PC-9 (cell line): ENCODE data around the gene RHO. TPM values are rescaled to one million over a fixed set of nuclear protein-coding genes. Genes with fewer than 3 reads are reported as not detected.
"Not testable (repeated sequence)": the region's sequence is repeated elsewhere in the genome, so short reads cannot be mapped to it uniquely, and the experiment has no call there.

Experiments used
- BruUV-seq: library from RNA; stranded (reverse); fragments of 400-500 nt; replicated peaks from 2 replicates; lab custom pipeline; 2021; lab: Mats Ljungman, UMichigan
- CTCF ChIA-PET: fragments of 300-600 bp; sonication (Branson Sonifier 250); formaldehyde crosslinking; loops from one replicate; lab custom pipeline; 2022; ENCODE audit warnings: antibody characterized with exemption; lab: Charles Lee
- POLR2A ChIA-PET: fragments of 300-600 bp; sonication (Branson Sonifier 250); formaldehyde crosslinking; loops from one replicate; lab custom pipeline; 2022; ENCODE audit warnings: antibody characterized with exemption; ENCODE audit not compliant: unreplicated experiment; lab: Charles Lee
- DNase-seq, 2 experiments: peaks; one replicate each; pipeline versions ENCODE4 v3.0.0 to v3.0.0-alpha.2; 2015 to 2022; ENCODE audit warnings: mixed read lengths in 1 of 2
- H2AFZ ChIP-seq: fragments of 200-600 bp; sonication (generic); 2 replicates; pipeline ENCODE4 v1.8.1; 2017; ENCODE audit warnings: antibody characterized with exemption
- H3F3A ChIP-seq: fragments of 200-600 bp; sonication (generic); 2 replicates; pipeline ENCODE4 v1.8.1; 2017; ENCODE audit warnings: antibody characterized with exemption, mild to moderate bottlenecking, low read depth; ENCODE audit not compliant: insufficient read depth
- H3K27ac ChIP-seq: fragments of 200-600 bp; sonication (generic); 2 replicates; pipeline ENCODE4 v1.6.1; 2016; ENCODE audit warnings: mixed run types
- H3K27me3 ChIP-seq: fragments of 200-600 bp; sonication (generic); 2 replicates; pipeline ENCODE4 v1.6.1; 2016; ENCODE audit warnings: low read depth, mixed run types; ENCODE audit not compliant: insufficient read depth
- H3K36me3 ChIP-seq: fragments of 200-600 bp; sonication (generic); 2 replicates; pipeline ENCODE4 v1.6.1; 2016; ENCODE audit warnings: low read depth, mixed run types
- H3K4me1 ChIP-seq: fragments of 200-600 bp; sonication (generic); replicated peaks from 2 replicates; pipeline ENCODE4 v1.6.1; 2016; ENCODE audit warnings: mixed run types; ENCODE audit not compliant: insufficient read depth
- H3K4me2 ChIP-seq: fragments of 200-600 bp; sonication (generic); 2 replicates; pipeline ENCODE4 v1.6.1; 2017; ENCODE audit warnings: mixed run types
- H3K4me3 ChIP-seq: fragments of 200-600 bp; sonication (generic); 2 replicates; pipeline ENCODE4 v1.6.1; 2016; ENCODE audit warnings: mixed run types
- H3K79me2 ChIP-seq: fragments of 200-600 bp; sonication (generic); 2 replicates; pipeline ENCODE4 v1.6.1; 2017; ENCODE audit warnings: low read depth, mixed run types
- H3K9me2 ChIP-seq: fragments of 200-600 bp; sonication (generic); 2 replicates; pipeline ENCODE4 v1.8.1; 2017; ENCODE audit warnings: mild to moderate bottlenecking; ENCODE audit not compliant: insufficient read depth
- H3K9me3 ChIP-seq: fragments of 200-600 bp; sonication (generic); 2 replicates; pipeline ENCODE4 v1.8.1; 2016; ENCODE audit warnings: low read depth; ENCODE audit not compliant: insufficient read depth
- H4K20me1 ChIP-seq: fragments of 200-600 bp; sonication (generic); 2 replicates; pipeline ENCODE4 v1.8.1; 2017; ENCODE audit not compliant: insufficient read depth
- CTCF ChIP-seq: fragments of 200-600 bp; sonication (generic); conservative IDR thresholded peaks from 2 replicates; pipeline ENCODE4 v1.6.1; 2017; ENCODE audit warnings: mixed run types, antibody characterized with exemption, mild to moderate bottlenecking, moderate library complexity
- EZH2 ChIP-seq: fragments of 200-600 bp; sonication (generic); IDR thresholded peaks from 2 replicates; pipeline ENCODE4 v1.8.0; 2017; ENCODE audit warnings: antibody characterized with exemption, low read depth
- intact Hi-C: fragments of 100-400 bp; cut with micrococcal nuclease; formaldehyde crosslinking; loops from one replicate; pipeline ENCODE4 v1.10.0; 2022; ENCODE audit not compliant: unreplicated experiment
- total RNA-seq: library from RNA; stranded (reverse); gene quantifications from 2 replicates; pipeline ENCODE4 v1.2.3, GENCODE V29; 2021

Gene RHO
- total RNA-seq, 1 experiment from 2014 or later, result not detected

GRCh38 chr3:129489258-129489657 lies 39.2 kb upstream of the RHO start:
- H3K4me2 ChIP-seq, POLR2A ChIA-PET, BruUV-seq, DNase-seq, H3K27ac ChIP-seq, H3K27me3 ChIP-seq, H3K36me3 ChIP-seq, H2AFZ ChIP-seq, H4K20me1 ChIP-seq, H3K9me3 ChIP-seq, H3K9me2 ChIP-seq, H3K79me2 ChIP-seq, H3K4me3 ChIP-seq: not testable (repeated sequence)
- Histone ChIP-seq H3F3A (peaks cover 34% of the 10 kb centered on the region), H3K4me1 (peaks cover 49% of the 10 kb centered on the region)
- CTCF ChIA-PET, result interaction anchor here (1.4 to 1.5 kb wide), 3 partner anchors 174 to 445 kb away, joined by 3 to 8 read pairs (median 5); no protein-coding TSS in a partner anchor
- intact Hi-C loops, result loop anchor here (5.0 kb wide), 1 partner anchor 618 kb away; no protein-coding TSS in a partner anchor

GRCh38 chr3:129490273-129490675 lies 38.2 kb upstream of the RHO start:
- Histone ChIP-seq H3K4me3 (no peak overlapping the region), H3K36me3 (no peaks in the 10 kb centered on the region), H4K20me1 (no peaks in the 10 kb centered on the region), H3F3A (peaks cover 33% of the 10 kb centered on the region), H3K9me3 (no peaks in the 10 kb centered on the region), H3K27ac (peak overlapping the region; percentile 66), H2AFZ (no peak overlapping the region), H3K4me1 (peaks cover 49% of the 10 kb centered on the region), H3K9me2 (no peaks in the 10 kb centered on the region), H3K27me3 (no peaks in the 10 kb centered on the region), H3K79me2 (no peaks in the 10 kb centered on the region), H3K4me2 (peak overlapping the region; percentile 42)
- DNase-seq, result peak; percentile 80 to 84
- ChIA-PET CTCF (interaction anchor here (0.6 to 1.5 kb wide), 13 partner anchors 107 to 520 kb away, joined by 3 to 24 read pairs (median 5); no protein-coding TSS in a partner anchor), POLR2A (interaction anchor here (0.6 to 1.0 kb wide), 6 partner anchors 106 to 397 kb away, joined by 3 to 5 read pairs (median 4); no protein-coding TSS in a partner anchor)
- no TSS peak for BruUV-seq
- TF ChIP-seq CTCF, result peak; percentile 91
- TF ChIP-seq EZH2, result no peak
- intact Hi-C loops, result loop anchor here (1.0 to 5.0 kb wide), 8 partner anchors 77 to 602 kb away; no protein-coding TSS in a partner anchor

GRCh38 chr3:129491077-129491476 lies 37.4 kb upstream of the RHO start:
- peak overlapping the region; percentile 66 for H3K27ac ChIP-seq
- H2AFZ ChIP-seq, H3K4me2 ChIP-seq, H3K79me2 ChIP-seq, H3K36me3 ChIP-seq, H4K20me1 ChIP-seq, BruUV-seq, H3K9me2 ChIP-seq, POLR2A ChIA-PET, DNase-seq, H3K4me3 ChIP-seq, H3K9me3 ChIP-seq, H3K27me3 ChIP-seq: not testable (repeated sequence)
- CTCF ChIA-PET, result interaction anchor here (1.5 kb wide), 1 partner anchor 136 kb away, joined by 24 read pairs; no protein-coding TSS in a partner anchor
- H3F3A ChIP-seq, result peaks cover 32% of the 10 kb centered on the region
- peaks cover 50% of the 10 kb centered on the region for H3K4me1 ChIP-seq
- intact Hi-C loops, result loop anchor here (5.0 kb wide), 3 partner anchors 76 to 601 kb away; no protein-coding TSS in a partner anchor

GRCh38 chr3:129491794-129492193 lies 36.6 kb upstream of the RHO start:
- no peaks in the 10 kb centered on the region for H3K9me3 ChIP-seq
- H3K27me3 ChIP-seq, result no peaks in the 10 kb centered on the region
- no peaks in the 10 kb centered on the region for H3K9me2 ChIP-seq
- H2AFZ ChIP-seq, result no peak overlapping the region
- peaks cover 49% of the 10 kb centered on the region for H3K4me1 ChIP-seq
- POLR2A ChIA-PET, result no interaction called here
- H3K27ac ChIP-seq, result no peak overlapping the region
- H4K20me1 ChIP-seq, result no peaks in the 10 kb centered on the region
- H3K4me3 ChIP-seq, result no peak overlapping the region
- no peaks in the 10 kb centered on the region for H3K79me2 ChIP-seq
- no peak for TF ChIP-seq CTCF
- no peak for TF ChIP-seq EZH2
- H3K4me2 ChIP-seq, result no peak overlapping the region
- H3F3A ChIP-seq, result peaks cover 25% of the 10 kb centered on the region
- intact Hi-C loops, result loop anchor here (5.0 kb wide), 3 partner anchors 76 to 601 kb away; no protein-coding TSS in a partner anchor
- CTCF ChIA-PET, result interaction anchor here (1.2 kb wide), 1 partner anchor 338 kb away, joined by 3 read pairs; no protein-coding TSS in a partner anchor
- H3K36me3 ChIP-seq, result no peaks in the 10 kb centered on the region
- no TSS peak for BruUV-seq
- no peak for DNase-seq
